ENCODE data around the gene ELAVL4.

DNA sequence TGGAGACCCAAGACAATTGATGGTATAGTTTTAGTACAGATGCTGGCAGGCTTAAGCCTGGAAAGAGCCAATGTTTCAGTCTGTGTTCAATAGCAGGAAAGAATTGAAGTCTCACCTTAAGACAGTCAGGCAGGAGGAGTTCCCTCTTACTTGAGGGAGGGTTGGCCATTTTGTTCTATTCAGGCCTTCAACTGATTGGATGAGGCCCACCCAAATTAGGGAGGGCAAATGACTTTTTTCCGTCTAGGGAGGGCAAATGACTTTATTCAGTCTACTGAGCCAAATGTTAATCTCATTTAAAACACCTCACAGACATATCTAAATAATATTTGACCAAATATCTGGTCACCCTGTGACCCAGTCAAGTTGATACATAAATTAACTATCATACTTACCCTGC lies 31.4 kb upstream of the ELAVL4 start:
- TF ChIP-seq EZH2 (IDR thresholded peaks at IDR 0.05; ENCODE audit: borderline replicate concordance, insufficient read depth, low read length, poor library complexity, severe bottlenecking) (no peak), CTCF (IDR thresholded peaks at IDR 0.05; ENCODE audit: poor library complexity, severe bottlenecking) (no peak), RAD21 (conservative IDR thresholded peaks at IDR 0.05) (no peak), EP300 (conservative IDR thresholded peaks at IDR 0.05; ENCODE audit: poor library complexity, severe bottlenecking) (no peak), MXI1 (conservative IDR thresholded peaks at IDR 0.05; ENCODE audit: poor library complexity, severe bottlenecking) (no peak), POLR2AphosphoS5 (IDR thresholded peaks at IDR 0.05) (no peak), SMC3 (conservative IDR thresholded peaks at IDR 0.05; ENCODE audit: poor library complexity) (no peak), REST (IDR thresholded peaks at IDR 0.05; ENCODE audit: borderline replicate concordance) (no peak), TAF1 (IDR thresholded peaks at IDR 0.05; ENCODE audit: low read depth) (no peak)
